K562 (cell line): ENCODE measurements around the gene WFDC11. TPM values are rescaled to one million over a fixed set of nuclear protein-coding genes. Genes with fewer than 3 reads are reported as not detected.

ENCODE experiments used
- ATAC-seq: fragments of 200-7000 bp; cut with Tn5 transposase; 3 replicates; pipeline ENCODE4 v1.9.1; 2020; ENCODE audit warnings: moderate library complexity
- BruUV-seq: library from RNA; stranded (reverse); fragments of 400-500 nt; replicated peaks from 2 replicates; lab custom pipeline; 2021; lab: Mats Ljungman, UMichigan
- CTCF ChIA-PET: fragments of 300-600 bp; formaldehyde crosslinking; extraction: SDS; loops from one replicate; lab custom pipeline; 2021; ENCODE audit warnings: low intra/inter-chr PET ratio; lab: Yijun Ruan, JAX
- POLR2A ChIA-PET: fragments of 300-600, 350-650 bp; sonication (Branson Sonifier 250); formaldehyde crosslinking; extraction: SDS; loops from one replicate; lab custom pipeline; 2021; ENCODE audit warnings: antibody characterized with exemption, inconsistent platforms; lab: Yijun Ruan, JAX
- DNase-seq, 4 experiments: peaks; one replicate each; pipeline versions ENCODE4 v3.0.0 to v3.0.0-alpha.2; 2011 to 2018; ENCODE audit warnings: low spot score in 3 of 4, mixed read lengths in 3 of 4; ENCODE audit errors: extremely low read depth in 1 of 4
- FAIRE-seq: peaks from 2 replicates; lab custom pipeline; 2011; peaks lifted over from hg19 to GRCh38; lab: Jason Lieb, UNC
- H2AFZ ChIP-seq: 2 replicates; pipeline ENCODE4 v1.6.0; 2011; ENCODE audit warnings: low read depth, low read length, control low read depth, inconsistent platforms
- H3K27ac ChIP-seq: fragments of 200-600 bp; 3 replicates; pipeline ENCODE4 v1.8.0; 2011; ENCODE audit warnings: low read depth, mild to moderate bottlenecking, control low read depth, inconsistent platforms, low read length, moderate library complexity, mixed read lengths; ENCODE audit errors: extremely low read depth
- H3K27me3 ChIP-seq, 2 experiments: fragments of 300-600 bp in 1 of 2; 2 replicates in 1 of 2; 3 replicates in 1 of 2; pipeline versions ENCODE4 v1.6.0 to v1.8.0; 2011; ENCODE audit warnings: inconsistent platforms in 2 of 2, low read length in 2 of 2, mild to moderate bottlenecking in 1 of 2, mixed read lengths in 1 of 2, moderate library complexity in 1 of 2; ENCODE audit not compliant: control insufficient read depth in 2 of 2, insufficient read depth in 2 of 2
- H3K36me3 ChIP-seq: fragments of 300-600 bp; 3 replicates; pipeline ENCODE4 v1.8.0; 2011; ENCODE audit warnings: mild to moderate bottlenecking, low read length, inconsistent platforms; ENCODE audit not compliant: control insufficient read depth, insufficient read depth
- H3K4me1 ChIP-seq, 2 experiments: fragments of 200-600 bp in 1 of 2; replicated peaks in 1 of 2; 2 replicates in 1 of 2; 3 replicates in 1 of 2; pipeline versions ENCODE4 v1.5.1 to v1.8.0; 2011; ENCODE audit warnings: inconsistent platforms in 2 of 2, low read length in 2 of 2, mild to moderate bottlenecking in 1 of 2, mixed read lengths in 1 of 2, moderate library complexity in 1 of 2; ENCODE audit not compliant: control insufficient read depth in 2 of 2, insufficient read depth in 2 of 2
- H3K4me2 ChIP-seq: 2 replicates; pipeline ENCODE4 v1.6.1; 2011; ENCODE audit warnings: low read length, control low read depth, inconsistent platforms, mixed read lengths; ENCODE audit not compliant: insufficient read depth
- H3K4me3 ChIP-seq: fragments of 200-600 bp; sonication (generic), shearing (Covaris generic); 2 replicates; pipeline ENCODE4 v1.5.1; 2016; ENCODE audit warnings: control low read depth, inconsistent platforms
- H3K79me2 ChIP-seq: fragments of 200-600 bp; 3 replicates; pipeline ENCODE4 v1.8.0; 2011; ENCODE audit warnings: low read length, inconsistent platforms; ENCODE audit not compliant: control insufficient read depth, insufficient read depth
- H3K9ac ChIP-seq, 2 experiments: 2 replicates each; pipeline versions ENCODE4 v1.6.0 to v1.6.1; 2011; ENCODE audit warnings: low read depth in 2 of 2, low read length in 2 of 2, control low read depth in 1 of 2, inconsistent platforms in 1 of 2, mild to moderate bottlenecking in 1 of 2, mixed read lengths in 1 of 2; ENCODE audit not compliant: insufficient read depth in 1 of 2
- H3K9me1 ChIP-seq: one replicate; pipeline ENCODE4 v1.6.0; 2011; ENCODE audit warnings: inconsistent platforms, mild to moderate bottlenecking, low read length, moderate library complexity; ENCODE audit not compliant: control insufficient read depth, insufficient read depth
- H3K9me3 ChIP-seq: replicated peaks from 2 replicates; pipeline ENCODE4 v1.5.1; 2011; ENCODE audit warnings: low read depth, low read length, inconsistent platforms; ENCODE audit not compliant: control insufficient read depth, insufficient read depth
- H4K20me1 ChIP-seq: replicated peaks from 2 replicates; pipeline ENCODE4 v1.6.1; 2011; ENCODE audit warnings: low read length, inconsistent platforms, mixed read lengths; ENCODE audit not compliant: control insufficient read depth, insufficient read depth
- NR2C2 ChIP-seq, 2 experiments: fragments of 200-800 bp in 1 of 2; sonication (Bioruptor generic) in 1 of 2; sonication (generic) in 1 of 2; formaldehyde crosslinking in 1 of 2; IDR thresholded peaks; 2 replicates each; pipeline versions ENCODE4 v1.6.1 to v1.8.0; 2016 to 2022; ENCODE audit warnings: mild to moderate bottlenecking in 1 of 2, missing compliant biosample characterization in 1 of 2, missing genetic modification characterization in 1 of 2, missing genetic modification reagents in 1 of 2
- RBBP5 ChIP-seq: fragments of 200-600 bp; sonication (generic); IDR thresholded peaks from 2 replicates; pipeline ENCODE4 v1.6.1; 2012; ENCODE audit warnings: borderline replicate concordance, mild to moderate bottlenecking, low read length, control low read depth, inconsistent platforms; ENCODE audit not compliant: insufficient read depth, poor library complexity, severe bottlenecking
- RBM15 ChIP-seq: fragments of 200-400 bp; formaldehyde crosslinking; IDR thresholded peaks from 2 replicates; pipeline ENCODE4 v1.6.1; 2018; ENCODE audit warnings: mild to moderate bottlenecking, low read length, moderate library complexity; ENCODE audit not compliant: insufficient read depth
- ZNF12 ChIP-seq: sonication (generic); formaldehyde crosslinking; IDR thresholded peaks from 2 replicates; pipeline ENCODE4 v1.4.0; 2020; ENCODE audit warnings: mild to moderate bottlenecking, missing genetic modification reagents
- WGBS: fragments of 100-300 bp; shearing (Covaris generic); methylation state at CpG from one replicate; pipeline ENCODE4 v1.1.6; 2016; ENCODE audit warnings: low coverage, mixed read lengths; ENCODE audit not compliant: insufficient coverage; ENCODE audit errors: missing lambda C conversion rate; 5-methylcytosine and 5-hydroxymethylcytosine counted together
- in situ Hi-C: fragments of 300-500 bp; cut with MboI; formaldehyde crosslinking; loops from 4 replicates; pipeline ENCODE4 v1.15.0; 2018; ENCODE audit warnings: inconsistent platforms, mixed read lengths
- intact Hi-C: fragments of 100-400 bp; cut with micrococcal nuclease; formaldehyde crosslinking; loops from 2 replicates; pipeline ENCODE4 v1.14.2; 2022
- polyA plus RNA-seq, 8 experiments: library from polyadenylated mRNA; depleted of rRNA in 4 of 8; stranded (reverse) in 5 of 8; unstranded in 3 of 8; fragments of >200 nt; fragmentation: Nextera tagmentation in 2 of 8; fragmentation: Illumina TruSeq in 1 of 8; extraction: Ambion mirVana in 2 of 8; extraction: Trizol in 1 of 8; gene quantifications; 2 replicates each; pipeline versions ENCODE4 v1.2.1 to v1.2.3, GENCODE V29; 2011 to 2014; ENCODE audit warnings: inconsistent platforms in 1 of 8, missing spikeins in 1 of 8
- total RNA-seq, 7 experiments: library from RNA; depleted of rRNA in 6 of 7; stranded (reverse); fragments of >200 nt in 6 of 7; fragmentation: Illumina TruSeq in 2 of 7; extraction: Trizol in 2 of 7; gene quantifications; 2 replicates each; pipeline versions ENCODE4 v1.2.1 to v1.2.3, GENCODE V29; 2011 to 2021; ENCODE audit warnings: low replicate concordance in 1 of 7
- TF ChIP-seq, protein P1 (sequence below): fragments of 150-350 bp; IDR thresholded peaks from 2 replicates; pipeline ENCODE4 v1.6.1; 2014; ENCODE audit warnings: low read depth, mild to moderate bottlenecking, low read length, borderline replicate concordance
- TF ChIP-seq, protein P2 (sequence below): IDR thresholded peaks from 3 replicates; pipeline ENCODE4 v1.6.1; 2011; ENCODE audit warnings: borderline replicate concordance, mild to moderate bottlenecking, moderate library complexity; ENCODE audit not compliant: insufficient read length; ENCODE audit errors: extremely low read depth
- TF ChIP-seq, protein P3 (sequence below): sonication (generic); formaldehyde crosslinking; IDR thresholded peaks from 2 replicates; pipeline ENCODE4 v1.8.0; 2022; ENCODE audit warnings: mild to moderate bottlenecking, missing genetic modification reagents
- TF ChIP-seq, protein P4 (sequence below): sonication (generic); formaldehyde crosslinking; IDR thresholded peaks from 2 replicates; pipeline ENCODE4 v1.8.0; 2022; ENCODE audit warnings: mild to moderate bottlenecking, low read depth, missing genetic modification reagents

Gene WFDC11
- total and polyA plus RNA-seq, 9 of the 15 experiments (the other 6 are each of a cell fraction or from before 2014, with no cell fraction given): not detected

DNA sequence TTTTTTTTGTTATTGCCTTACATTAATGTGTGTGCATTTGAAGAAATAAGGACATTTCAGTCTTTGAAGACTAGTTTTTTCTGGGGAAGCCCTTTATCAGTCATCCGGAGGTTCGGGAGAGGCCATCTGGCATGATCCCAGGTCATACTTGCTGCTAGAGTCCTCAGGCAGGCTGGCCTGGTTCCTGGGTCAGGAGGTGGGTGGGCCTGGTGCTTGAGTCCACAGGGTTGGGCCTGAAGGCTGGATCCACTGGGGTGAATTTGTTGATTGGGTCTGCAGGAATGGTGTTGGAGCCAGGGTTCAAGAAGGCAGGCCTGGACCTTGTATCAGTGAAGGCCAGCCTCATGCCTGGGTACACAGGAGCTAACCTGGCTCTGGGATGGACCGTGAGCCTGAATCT, 23.2 kb downstream of the WFDC11 start:
- Histone ChIP-seq H3K79me2 (no peaks in the 10 kb centered on the region), H2AFZ (no peak overlapping the region), H3K36me3 (no peaks in the 10 kb centered on the region), H3K27me3 (peaks cover 0 to 4% of the 10 kb centered on the region in 2 experiments; a peak in 1 of 5 replicates), H4K20me1 (no peaks in the 10 kb centered on the region), H3K4me1 (no peaks in the 10 kb centered on the region), H3K9me1 (peaks cover 2% of the 10 kb centered on the region), H3K27ac (no peak overlapping the region), H3K9ac (no peak overlapping the region), H3K9me3 (no peaks in the 10 kb centered on the region), H3K4me2 (no peak overlapping the region), H3K4me3 (no peak overlapping the region)
- intact Hi-C loops (no loop called here), in situ Hi-C loops (no loop called here)
- WGBS: 0% methylated on average over 3 of the region's 3 CpGs
- no peak for FAIRE-seq
- ChIA-PET POLR2A (no interaction called here), CTCF (no interaction called here)
- ATAC-seq: no peak
- DNase-seq: no peak
- TF ChIP-seq ZNF12 (CRISPR knock-in tag) (no peak), RBM15 (no peak), RBBP5 (no peak), NR2C2 (CRISPR knock-in tag; IDR thresholded peaks at IDR 0.05) (no peak), NR2C2 (tag; IDR thresholded peaks at IDR 0.05) (no peak)
- TF ChIP-seq, protein P1, sequence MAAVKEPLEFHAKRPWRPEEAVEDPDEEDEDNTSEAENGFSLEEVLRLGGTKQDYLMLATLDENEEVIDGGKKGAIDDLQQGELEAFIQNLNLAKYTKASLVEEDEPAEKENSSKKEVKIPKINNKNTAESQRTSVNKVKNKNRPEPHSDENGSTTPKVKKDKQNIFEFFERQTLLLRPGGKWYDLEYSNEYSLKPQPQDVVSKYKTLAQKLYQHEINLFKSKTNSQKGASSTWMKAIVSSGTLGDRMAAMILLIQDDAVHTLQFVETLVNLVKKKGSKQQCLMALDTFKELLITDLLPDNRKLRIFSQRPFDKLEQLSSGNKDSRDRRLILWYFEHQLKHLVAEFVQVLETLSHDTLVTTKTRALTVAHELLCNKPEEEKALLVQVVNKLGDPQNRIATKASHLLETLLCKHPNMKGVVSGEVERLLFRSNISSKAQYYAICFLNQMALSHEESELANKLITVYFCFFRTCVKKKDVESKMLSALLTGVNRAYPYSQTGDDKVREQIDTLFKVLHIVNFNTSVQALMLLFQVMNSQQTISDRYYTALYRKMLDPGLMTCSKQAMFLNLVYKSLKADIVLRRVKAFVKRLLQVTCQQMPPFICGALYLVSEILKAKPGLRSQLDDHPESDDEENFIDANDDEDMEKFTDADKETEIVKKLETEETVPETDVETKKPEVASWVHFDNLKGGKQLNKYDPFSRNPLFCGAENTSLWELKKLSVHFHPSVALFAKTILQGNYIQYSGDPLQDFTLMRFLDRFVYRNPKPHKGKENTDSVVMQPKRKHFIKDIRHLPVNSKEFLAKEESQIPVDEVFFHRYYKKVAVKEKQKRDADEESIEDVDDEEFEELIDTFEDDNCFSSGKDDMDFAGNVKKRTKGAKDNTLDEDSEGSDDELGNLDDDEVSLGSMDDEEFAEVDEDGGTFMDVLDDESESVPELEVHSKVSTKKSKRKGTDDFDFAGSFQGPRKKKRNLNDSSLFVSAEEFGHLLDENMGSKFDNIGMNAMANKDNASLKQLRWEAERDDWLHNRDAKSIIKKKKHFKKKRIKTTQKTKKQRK: no peak
- TF ChIP-seq, protein P2, sequence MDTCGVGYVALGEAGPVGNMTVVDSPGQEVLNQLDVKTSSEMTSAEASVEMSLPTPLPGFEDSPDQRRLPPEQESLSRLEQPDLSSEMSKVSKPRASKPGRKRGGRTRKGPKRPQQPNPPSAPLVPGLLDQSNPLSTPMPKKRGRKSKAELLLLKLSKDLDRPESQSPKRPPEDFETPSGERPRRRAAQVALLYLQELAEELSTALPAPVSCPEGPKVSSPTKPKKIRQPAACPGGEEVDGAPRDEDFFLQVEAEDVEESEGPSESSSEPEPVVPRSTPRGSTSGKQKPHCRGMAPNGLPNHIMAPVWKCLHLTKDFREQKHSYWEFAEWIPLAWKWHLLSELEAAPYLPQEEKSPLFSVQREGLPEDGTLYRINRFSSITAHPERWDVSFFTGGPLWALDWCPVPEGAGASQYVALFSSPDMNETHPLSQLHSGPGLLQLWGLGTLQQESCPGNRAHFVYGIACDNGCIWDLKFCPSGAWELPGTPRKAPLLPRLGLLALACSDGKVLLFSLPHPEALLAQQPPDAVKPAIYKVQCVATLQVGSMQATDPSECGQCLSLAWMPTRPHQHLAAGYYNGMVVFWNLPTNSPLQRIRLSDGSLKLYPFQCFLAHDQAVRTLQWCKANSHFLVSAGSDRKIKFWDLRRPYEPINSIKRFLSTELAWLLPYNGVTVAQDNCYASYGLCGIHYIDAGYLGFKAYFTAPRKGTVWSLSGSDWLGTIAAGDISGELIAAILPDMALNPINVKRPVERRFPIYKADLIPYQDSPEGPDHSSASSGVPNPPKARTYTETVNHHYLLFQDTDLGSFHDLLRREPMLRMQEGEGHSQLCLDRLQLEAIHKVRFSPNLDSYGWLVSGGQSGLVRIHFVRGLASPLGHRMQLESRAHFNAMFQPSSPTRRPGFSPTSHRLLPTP: no peak
- TF ChIP-seq, protein P3, sequence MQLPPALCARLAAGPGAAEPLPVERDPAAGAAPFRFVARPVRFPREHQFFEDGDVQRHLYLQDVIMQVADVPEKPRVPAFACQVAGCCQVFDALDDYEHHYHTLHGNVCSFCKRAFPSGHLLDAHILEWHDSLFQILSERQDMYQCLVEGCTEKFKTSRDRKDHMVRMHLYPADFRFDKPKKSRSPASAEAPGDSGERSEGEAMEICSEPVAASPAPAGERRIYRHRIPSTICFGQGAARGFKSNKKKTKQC (CRISPR knock-in tag): no peak
- TF ChIP-seq, protein P4, sequence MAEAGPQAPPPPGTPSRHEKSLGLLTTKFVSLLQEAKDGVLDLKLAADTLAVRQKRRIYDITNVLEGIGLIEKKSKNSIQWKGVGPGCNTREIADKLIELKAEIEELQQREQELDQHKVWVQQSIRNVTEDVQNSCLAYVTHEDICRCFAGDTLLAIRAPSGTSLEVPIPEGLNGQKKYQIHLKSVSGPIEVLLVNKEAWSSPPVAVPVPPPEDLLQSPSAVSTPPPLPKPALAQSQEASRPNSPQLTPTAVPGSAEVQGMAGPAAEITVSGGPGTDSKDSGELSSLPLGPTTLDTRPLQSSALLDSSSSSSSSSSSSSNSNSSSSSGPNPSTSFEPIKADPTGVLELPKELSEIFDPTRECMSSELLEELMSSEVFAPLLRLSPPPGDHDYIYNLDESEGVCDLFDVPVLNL (CRISPR knock-in tag): no peak
- BruUV-seq: no TSS peak
